Adrenal gland (tissue), 12 donors: ENCODE results near the gene LARGE1. TPM values are rescaled to one million over a fixed set of nuclear protein-coding genes. Genes with fewer than 3 reads are reported as not detected.

ENCODE experiments used
- DNase-seq, 7 donors: peaks; one replicate each; pipeline ENCODE4 v3.0.0-alpha.2; 2019 to 2020
- H3K27ac ChIP-seq, 5 donors: fragments of 200-600 bp; sonication (generic) in 4 of 5; 1 replicate in 3 of 5; 2 replicates in 2 of 5; pipeline versions ENCODE4 v1.5.1 to v1.8.0; 2016 to 2020; ENCODE audit warnings: mild to moderate bottlenecking in 1 of 5
- H3K27me3 ChIP-seq: fragments of 200-600 bp; 2 replicates; pipeline ENCODE4 v1.8.0; 2021
- H3K36me3 ChIP-seq, 2 donors: fragments of 200-600 bp; replicated peaks in 1 of 2; 1 replicate in 1 of 2; 2 replicates in 1 of 2; pipeline versions ENCODE4 v1.5.1 to v1.8.0; 2018 to 2022
- H3K4me1 ChIP-seq, 2 donors: fragments of 200-600 bp; replicated peaks in 1 of 2; 1 replicate in 1 of 2; 2 replicates in 1 of 2; pipeline versions ENCODE4 v1.5.1 to v1.8.0; 2018 to 2021
- H3K4me3 ChIP-seq, 4 donors: fragments of 200-600 bp; sonication (generic) in 3 of 4; one replicate each; pipeline ENCODE4 v1.5.1; 2016 to 2018
- H3K9me3 ChIP-seq, 3 donors: fragments of 200-600 bp; sonication (generic) in 1 of 3; replicated peaks in 1 of 3; 1 replicate in 2 of 3; 2 replicates in 1 of 3; pipeline versions ENCODE4 v1.5.1 to v1.8.0; 2016 to 2021
- CTCF ChIP-seq, 6 experiments: fragments of 450-650 bp in 4 of 6; fragments of 200-600 bp in 2 of 6; sonication (generic) in 1 of 6; IDR thresholded peaks; 1 replicate in 5 of 6; 2 replicates in 1 of 6; pipeline versions ENCODE4 v1.5.1 to v1.8.0; 2016 to 2021; ENCODE audit warnings: antibody characterized with exemption in 6 of 6, mild to moderate bottlenecking in 2 of 6, moderate library complexity in 1 of 6
- POLR2A ChIP-seq, 2 donors: fragments of 450-650 bp; IDR thresholded peaks; one replicate each; pipeline ENCODE4 v1.6.1; 2017; ENCODE audit warnings: antibody characterized with exemption in 2 of 2, mild to moderate bottlenecking in 2 of 2, moderate library complexity in 1 of 2
- WGBS, 4 donors: extraction: QIAGEN DNeasy Blood & Tissue Kit in 2 of 4; methylation state at CpG; one replicate each; pipeline versions ENCODE4 v1.1.5 to v1.1.7; 2013 to 2017; 5-methylcytosine and 5-hydroxymethylcytosine counted together
- intact Hi-C, 2 donors: fragments of 100-400 bp; cut with DNase I; formaldehyde crosslinking; loops; one replicate each; pipeline versions ENCODE4 v1.14.1 to v1.15.0; 2022 to 2023
- polyA plus RNA-seq, 3 donors: library from polyadenylated mRNA; stranded (reverse); fragments of 200-250 nt in 2 of 3; fragments of 350-450 nt in 1 of 3; fragmentation: Illumina TruSeq in 1 of 3; extraction: RNeasy Lipid Tissue Mini Kit (QIAGEN cat#74804) in 1 of 3; gene quantifications; one replicate each; pipeline ENCODE4 v1.2.3, GENCODE V29; 2013 to 2014
- total RNA-seq, 9 donors: library from RNA; depleted of rRNA in 4 of 9; stranded (reverse); fragments of >200 nt in 4 of 9; fragments of 120-200 nt in 1 of 9; fragmentation: NEBNext Ultra II Directional in 1 of 9; extraction: Animal tissue kit (Norgen Biotek cat#: 25700) in 1 of 9; gene quantifications; one replicate each; pipeline versions ENCODE4 v1.1.0 to v1.2.4, GENCODE V29; 2013 to 2023
- donor health status: healthy with polysubstance abuse.
- donor health status: Bipolar disorder and iron deficiency.
- donor health status: DM: yes; HTN: yes; CAD: no.
- donor health status: DM: no; HTN: no; CAD: no.
- donor health status: DM: no; HTN: no; CAD: no.
- donor health status: DM: yes; HTN: yes; CAD: no.

Gene LARGE1
- total and polyA plus RNA-seq, 12 donors = 3.4 to 67.6 (median 30.6) TPM

GRCh38 chr22:33918676-33919365, 1.5 kb downstream of the LARGE1 start:
- TF ChIP-seq CTCF (IDR thresholded peaks at IDR 0.05) (no peak), POLR2A (IDR thresholded peaks at IDR 0.05) (no peak)
- Histone ChIP-seq H3K9me3 (no peaks in the 10 kb centered on the region), H3K4me1 (peaks cover 17 to 34% of the 10 kb centered on the region in 2 donors), H3K36me3 (no peaks in the 10 kb centered on the region), H3K4me3 (peak overlapping the region in 2 of 4 donors; percentile 82 to 89), H3K27me3 (no peaks in the 10 kb centered on the region), H3K27ac (peak overlapping the region in 1 of 5 donors; percentile 93)
- intact Hi-C loops = no loop called here
- no peak for DNase-seq
- 60 to 71% (median 63%) methylated on average over 10 of the region's 10 CpGs for WGBS, 4 donors

GRCh38 chr22:33917744-33918406, 2.4 kb downstream of the LARGE1 start:
- Histone ChIP-seq H3K4me1 (peaks cover 10 to 28% of the 10 kb centered on the region in 2 donors), H3K27me3 (no peaks in the 10 kb centered on the region), H3K27ac (no peak overlapping the region), H3K36me3 (no peaks in the 10 kb centered on the region), H3K4me3 (no peak overlapping the region), H3K9me3 (no peaks in the 10 kb centered on the region)
- peak in 2 of 6 experiments; percentile 10 to 12 for TF ChIP-seq CTCF (IDR thresholded peaks at IDR 0.05)
- TF ChIP-seq POLR2A (IDR thresholded peaks at IDR 0.05) = no peak
- DNase-seq = no peak
- intact Hi-C loops = no loop called here
- 77 to 82% (median 79%) methylated on average over 10 of the region's 10 CpGs for WGBS, 4 donors

- TF ChIP-seq POLR2A (IDR thresholded peaks at IDR 0.05) (no peak), CTCF (IDR thresholded peaks at IDR 0.05) (no peak)
- 92 to 100% (median 94%) methylated on average over 1 of the region's 1 CpG for WGBS, 4 donors
- Histone ChIP-seq H3K9me3 (no peaks in the 10 kb centered on the region), H3K27ac (no peak overlapping the region), H3K4me3 (no peak overlapping the region), H3K27me3 (no peaks in the 10 kb centered on the region), H3K36me3 (no peaks in the 10 kb centered on the region), H3K4me1 (peaks cover 7 to 17% of the 10 kb centered on the region in 2 donors)
- DNase-seq = no peak
- intact Hi-C loops = no loop called here
These were observed 5.6 kb downstream of the LARGE1 start for GRCh38 chr22:33914699-33915098.

- WGBS, 4 donors = 87 to 93% (median 92%) methylated on average over 2 of the region's 2 CpGs
- no peaks in the 10 kb centered on the region for H3K9me3 ChIP-seq
These were observed 6.1 kb downstream of the LARGE1 start for GRCh38 chr22:33914131-33914530.

More at GRCh38 chr22:33914131-33914530, 6.1 kb downstream of the LARGE1 start:
- no peak overlapping the region for H3K4me3 ChIP-seq
- no peak for DNase-seq
- no peaks in the 10 kb centered on the region for H3K27me3 ChIP-seq
- intact Hi-C loops = no loop called here
- TF ChIP-seq CTCF (IDR thresholded peaks at IDR 0.05) (no peak), POLR2A (IDR thresholded peaks at IDR 0.05) (no peak)
- no peak overlapping the region for H3K27ac ChIP-seq
- H3K4me1 ChIP-seq = peaks cover 9 to 20% of the 10 kb centered on the region in 2 donors
- H3K36me3 ChIP-seq = no peaks in the 10 kb centered on the region
